HEK293 (cell line): ENCODE data around the gene PICALM.

Experiments used
- CTCF ChIA-PET: fragments of 350-600 bp; formaldehyde crosslinking; extraction: SDS; loops from one replicate; lab custom pipeline; 2021; ENCODE audit warnings: antibody characterized with exemption; lab: Yijun Ruan, JAX
- POLR2A ChIA-PET: fragments of 300-600 bp; formaldehyde crosslinking; extraction: SDS; loops from one replicate; lab custom pipeline; 2020; ENCODE audit warnings: antibody characterized with exemption, inconsistent platforms; lab: Yijun Ruan, JAX
- H3K27ac ChIP-seq: fragments of 200-500 bp; sonication (Bioruptor generic); 2 replicates; pipeline ENCODE4 v1.5.1; 2014; ENCODE audit warnings: low read depth, low read length, control low read depth, inconsistent platforms; ENCODE audit errors: extremely low read depth
- H3K36me3 ChIP-seq, 2 experiments: fragments of 200-500 bp in 1 of 2; sonication (Bioruptor generic) in 1 of 2; 1 replicate in 1 of 2; 2 replicates in 1 of 2; pipeline ENCODE4 v1.5.1; 2014 to 2017; ENCODE audit warnings: inconsistent platforms in 2 of 2, low read length in 2 of 2; ENCODE audit not compliant: control insufficient read depth in 2 of 2, insufficient read depth in 1 of 2
- H3K4me1 ChIP-seq: fragments of 200-500 bp; sonication (Bioruptor generic); 2 replicates; pipeline ENCODE4 v1.5.1; 2014; ENCODE audit warnings: mild to moderate bottlenecking, low read length, inconsistent platforms; ENCODE audit not compliant: control insufficient read depth, insufficient read depth
- H3K4me3 ChIP-seq: 2 replicates; pipeline ENCODE4 v1.5.1; 2011; ENCODE audit warnings: low read depth, mild to moderate bottlenecking, control low read depth, low read length, moderate library complexity
- H3K9me3 ChIP-seq: fragments of 200-500 bp; sonication (Bioruptor generic); 2 replicates; pipeline ENCODE4 v1.5.1; 2014; ENCODE audit warnings: low read depth, low read length, inconsistent platforms; ENCODE audit not compliant: control insufficient read depth, insufficient read depth
- BCL11B ChIP-seq: fragments of 450-650 bp; formaldehyde crosslinking; IDR thresholded peaks from 2 replicates; pipeline ENCODE4 v1.5.1; 2016; ENCODE audit warnings: low read depth, missing biosample characterization, missing genetic modification characterization
- HOXC10 ChIP-seq: sonication (generic); formaldehyde crosslinking; IDR thresholded peaks from 2 replicates; pipeline ENCODE4 v1.8.1; 2023; ENCODE audit warnings: mild to moderate bottlenecking, missing genetic modification reagents
- IKZF3 ChIP-seq: fragments of 450-650 bp; IDR thresholded peaks from 2 replicates; pipeline ENCODE4 v1.5.0; 2018; ENCODE audit warnings: missing biosample characterization, mild to moderate bottlenecking, missing genetic modification characterization, moderate library complexity
- KLF7 ChIP-seq: fragments of 450-650 bp; formaldehyde crosslinking; IDR thresholded peaks from 2 replicates; pipeline ENCODE4 v1.5.1; 2016; ENCODE audit warnings: missing biosample characterization, missing genetic modification characterization, borderline replicate concordance
- MYNN ChIP-seq: fragments of 450-650 bp; formaldehyde crosslinking; IDR thresholded peaks from 2 replicates; pipeline ENCODE4 v1.5.1; 2016; ENCODE audit warnings: missing biosample characterization, missing genetic modification characterization, borderline replicate concordance
- PRDM1 ChIP-seq: fragments of 450-650 bp; formaldehyde crosslinking; IDR thresholded peaks from 2 replicates; pipeline ENCODE4; 2016; ENCODE audit warnings: missing biosample characterization, missing genetic modification characterization
- SP2 ChIP-seq: fragments of 450-650 bp; formaldehyde crosslinking; IDR thresholded peaks from 2 replicates; pipeline ENCODE4 v1.5.1; 2016; ENCODE audit warnings: missing biosample characterization, missing genetic modification characterization
- ZBTB1 ChIP-seq: fragments of 450-650 bp; formaldehyde crosslinking; IDR thresholded peaks from 2 replicates; pipeline ENCODE4 v1.5.1; 2016; ENCODE audit warnings: missing biosample characterization, missing genetic modification characterization
- ZBTB21 ChIP-seq: fragments of 450-650 bp; formaldehyde crosslinking; IDR thresholded peaks from 2 replicates; pipeline ENCODE4 v1.5.1; 2017; ENCODE audit warnings: missing biosample characterization, missing genetic modification characterization
- ZFHX2 ChIP-seq: fragments of 450-650 bp; formaldehyde crosslinking; conservative IDR thresholded peaks from 2 replicates; pipeline ENCODE4 v1.5.1; 2016; ENCODE audit warnings: missing biosample characterization, missing genetic modification characterization
- ZNF23 ChIP-seq: fragments of 450-650 bp; formaldehyde crosslinking; IDR thresholded peaks from 2 replicates; pipeline ENCODE4 v1.5.1; 2016; ENCODE audit warnings: missing biosample characterization, missing genetic modification characterization, borderline replicate concordance
- ZNF514 ChIP-seq: fragments of 450-650 bp; formaldehyde crosslinking; IDR thresholded peaks from 2 replicates; pipeline ENCODE4 v1.5.1; 2016; ENCODE audit warnings: missing biosample characterization, missing genetic modification characterization
- ZNF549 ChIP-seq: fragments of 450-650 bp; IDR thresholded peaks from 2 replicates; pipeline ENCODE4 v1.5.1; 2018; ENCODE audit warnings: missing biosample characterization, missing genetic modification characterization, mild to moderate bottlenecking, inconsistent platforms, moderate library complexity
- ZNF558 ChIP-seq: fragments of 450-650 bp; formaldehyde crosslinking; IDR thresholded peaks from 2 replicates; pipeline ENCODE4 v1.5.1; 2016; ENCODE audit warnings: missing biosample characterization, missing genetic modification characterization
- ZNF560 ChIP-seq: fragments of 450-650 bp; formaldehyde crosslinking; IDR thresholded peaks from 2 replicates; pipeline ENCODE4 v1.5.1; 2017; ENCODE audit warnings: missing biosample characterization, missing genetic modification characterization, borderline replicate concordance
- ZNF561 ChIP-seq: fragments of 450-650 bp; IDR thresholded peaks from 2 replicates; pipeline ENCODE4 v1.5.1; 2018; ENCODE audit warnings: missing biosample characterization, missing genetic modification characterization, borderline replicate concordance
- ZNF654 ChIP-seq: fragments of 450-650 bp; formaldehyde crosslinking; IDR thresholded peaks from 2 replicates; pipeline ENCODE4 v1.5.1; 2016; ENCODE audit warnings: low read depth, missing biosample characterization, missing genetic modification characterization
- ZNF776 ChIP-seq: fragments of 450-650 bp; formaldehyde crosslinking; IDR thresholded peaks from 2 replicates; pipeline ENCODE4 v1.5.0; 2017; ENCODE audit warnings: missing biosample characterization, missing genetic modification characterization, borderline replicate concordance
- TF ChIP-seq, protein P1 (sequence below): fragments of 450-650 bp; formaldehyde crosslinking; IDR thresholded peaks from 2 replicates; pipeline ENCODE4 v1.5.1; 2016; ENCODE audit warnings: missing biosample characterization, missing genetic modification characterization
- TF ChIP-seq, protein P2 (sequence below): fragments of 450-650 bp; formaldehyde crosslinking; IDR thresholded peaks from 2 replicates; pipeline ENCODE4 v1.5.1; 2016; ENCODE audit warnings: missing biosample characterization, missing genetic modification characterization, borderline replicate concordance
- TF ChIP-seq, protein P3 (sequence below): fragments of 450-650 bp; formaldehyde crosslinking; IDR thresholded peaks from 2 replicates; pipeline ENCODE4 v1.5.1; 2017; ENCODE audit warnings: missing biosample characterization, missing genetic modification characterization
- TF ChIP-seq, protein P4 (sequence below): fragments of 450-650 bp; formaldehyde crosslinking; IDR thresholded peaks from 2 replicates; pipeline ENCODE4 v1.5.1; 2016; ENCODE audit warnings: missing biosample characterization, missing genetic modification characterization
- TF ChIP-seq, protein P5 (sequence below): fragments of 450-650 bp; formaldehyde crosslinking; IDR thresholded peaks from 2 replicates; pipeline ENCODE4 v1.5.1; 2017; ENCODE audit warnings: missing biosample characterization, missing genetic modification characterization
- TF ChIP-seq, protein P6 (sequence below): IDR thresholded peaks from 2 replicates; pipeline ENCODE4 v1.6.1; 2011; ENCODE audit warnings: mild to moderate bottlenecking, low read depth, low read length, borderline replicate concordance

PICALM gene

DNA sequence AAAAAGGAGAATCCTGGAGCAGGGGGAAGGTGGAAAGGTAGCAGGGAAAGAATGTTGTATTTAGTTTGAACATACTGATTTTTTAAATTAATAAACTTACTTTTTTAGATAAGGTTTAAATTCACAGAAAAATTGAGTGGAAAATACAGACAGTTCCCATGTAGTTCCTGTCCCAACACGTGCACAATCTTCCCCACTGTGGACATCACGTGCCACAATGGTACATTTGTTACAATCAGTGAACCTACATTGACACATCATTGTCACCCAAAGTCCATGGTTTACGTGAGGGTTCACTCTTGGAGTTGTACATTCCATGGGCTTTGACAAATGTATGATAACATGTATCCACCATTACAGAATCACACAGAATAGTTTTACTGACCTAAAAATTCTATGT, 10.5 kb upstream of the PICALM start:
- H3K27ac ChIP-seq, result no peak overlapping the region
- no peak overlapping the region for H3K4me3 ChIP-seq
- H3K9me3 ChIP-seq, result no peaks in the 10 kb centered on the region
- no peak for TF ChIP-seq ZFHX2 (tag by site-specific recombination)
- TF ChIP-seq ZNF23 (tag by site-specific recombination), result no peak
- TF ChIP-seq, protein P1, sequence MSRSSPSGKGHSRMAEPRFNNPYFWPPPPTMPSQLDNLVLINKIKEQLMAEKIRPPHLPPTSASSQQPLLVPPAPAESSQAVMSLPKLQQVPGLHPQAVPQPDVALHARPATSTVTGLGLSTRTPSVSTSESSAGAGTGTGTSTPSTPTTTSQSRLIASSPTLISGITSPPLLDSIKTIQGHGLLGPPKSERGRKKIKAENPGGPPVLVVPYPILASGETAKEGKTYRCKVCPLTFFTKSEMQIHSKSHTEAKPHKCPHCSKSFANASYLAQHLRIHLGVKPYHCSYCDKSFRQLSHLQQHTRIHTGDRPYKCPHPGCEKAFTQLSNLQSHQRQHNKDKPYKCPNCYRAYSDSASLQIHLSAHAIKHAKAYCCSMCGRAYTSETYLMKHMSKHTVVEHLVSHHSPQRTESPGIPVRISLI, result no peak
- TF ChIP-seq ZNF558 (tag by site-specific recombination), result no peak
- no peak for TF ChIP-seq ZNF561 (tag by site-specific recombination)
- TF ChIP-seq KLF7, result no peak
- TF ChIP-seq ZNF654, result no peak
- TF ChIP-seq, protein P2, sequence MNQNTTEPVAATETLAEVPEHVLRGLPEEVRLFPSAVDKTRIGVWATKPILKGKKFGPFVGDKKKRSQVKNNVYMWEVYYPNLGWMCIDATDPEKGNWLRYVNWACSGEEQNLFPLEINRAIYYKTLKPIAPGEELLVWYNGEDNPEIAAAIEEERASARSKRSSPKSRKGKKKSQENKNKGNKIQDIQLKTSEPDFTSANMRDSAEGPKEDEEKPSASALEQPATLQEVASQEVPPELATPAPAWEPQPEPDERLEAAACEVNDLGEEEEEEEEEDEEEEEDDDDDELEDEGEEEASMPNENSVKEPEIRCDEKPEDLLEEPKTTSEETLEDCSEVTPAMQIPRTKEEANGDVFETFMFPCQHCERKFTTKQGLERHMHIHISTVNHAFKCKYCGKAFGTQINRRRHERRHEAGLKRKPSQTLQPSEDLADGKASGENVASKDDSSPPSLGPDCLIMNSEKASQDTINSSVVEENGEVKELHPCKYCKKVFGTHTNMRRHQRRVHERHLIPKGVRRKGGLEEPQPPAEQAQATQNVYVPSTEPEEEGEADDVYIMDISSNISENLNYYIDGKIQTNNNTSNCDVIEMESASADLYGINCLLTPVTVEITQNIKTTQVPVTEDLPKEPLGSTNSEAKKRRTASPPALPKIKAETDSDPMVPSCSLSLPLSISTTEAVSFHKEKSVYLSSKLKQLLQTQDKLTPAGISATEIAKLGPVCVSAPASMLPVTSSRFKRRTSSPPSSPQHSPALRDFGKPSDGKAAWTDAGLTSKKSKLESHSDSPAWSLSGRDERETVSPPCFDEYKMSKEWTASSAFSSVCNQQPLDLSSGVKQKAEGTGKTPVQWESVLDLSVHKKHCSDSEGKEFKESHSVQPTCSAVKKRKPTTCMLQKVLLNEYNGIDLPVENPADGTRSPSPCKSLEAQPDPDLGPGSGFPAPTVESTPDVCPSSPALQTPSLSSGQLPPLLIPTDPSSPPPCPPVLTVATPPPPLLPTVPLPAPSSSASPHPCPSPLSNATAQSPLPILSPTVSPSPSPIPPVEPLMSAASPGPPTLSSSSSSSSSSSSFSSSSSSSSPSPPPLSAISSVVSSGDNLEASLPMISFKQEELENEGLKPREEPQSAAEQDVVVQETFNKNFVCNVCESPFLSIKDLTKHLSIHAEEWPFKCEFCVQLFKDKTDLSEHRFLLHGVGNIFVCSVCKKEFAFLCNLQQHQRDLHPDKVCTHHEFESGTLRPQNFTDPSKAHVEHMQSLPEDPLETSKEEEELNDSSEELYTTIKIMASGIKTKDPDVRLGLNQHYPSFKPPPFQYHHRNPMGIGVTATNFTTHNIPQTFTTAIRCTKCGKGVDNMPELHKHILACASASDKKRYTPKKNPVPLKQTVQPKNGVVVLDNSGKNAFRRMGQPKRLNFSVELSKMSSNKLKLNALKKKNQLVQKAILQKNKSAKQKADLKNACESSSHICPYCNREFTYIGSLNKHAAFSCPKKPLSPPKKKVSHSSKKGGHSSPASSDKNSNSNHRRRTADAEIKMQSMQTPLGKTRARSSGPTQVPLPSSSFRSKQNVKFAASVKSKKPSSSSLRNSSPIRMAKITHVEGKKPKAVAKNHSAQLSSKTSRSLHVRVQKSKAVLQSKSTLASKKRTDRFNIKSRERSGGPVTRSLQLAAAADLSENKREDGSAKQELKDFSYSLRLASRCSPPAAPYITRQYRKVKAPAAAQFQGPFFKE (tag by site-specific recombination), result no peak
- TF ChIP-seq, protein P3, sequence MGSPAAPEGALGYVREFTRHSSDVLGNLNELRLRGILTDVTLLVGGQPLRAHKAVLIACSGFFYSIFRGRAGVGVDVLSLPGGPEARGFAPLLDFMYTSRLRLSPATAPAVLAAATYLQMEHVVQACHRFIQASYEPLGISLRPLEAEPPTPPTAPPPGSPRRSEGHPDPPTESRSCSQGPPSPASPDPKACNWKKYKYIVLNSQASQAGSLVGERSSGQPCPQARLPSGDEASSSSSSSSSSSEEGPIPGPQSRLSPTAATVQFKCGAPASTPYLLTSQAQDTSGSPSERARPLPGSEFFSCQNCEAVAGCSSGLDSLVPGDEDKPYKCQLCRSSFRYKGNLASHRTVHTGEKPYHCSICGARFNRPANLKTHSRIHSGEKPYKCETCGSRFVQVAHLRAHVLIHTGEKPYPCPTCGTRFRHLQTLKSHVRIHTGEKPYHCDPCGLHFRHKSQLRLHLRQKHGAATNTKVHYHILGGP (tag by site-specific recombination), result no peak
- no peak for TF ChIP-seq ZNF549
- TF ChIP-seq ZNF776, result no peak
- TF ChIP-seq ZNF560 (tag by site-specific recombination), result no peak
- TF ChIP-seq ZNF514 (tag by site-specific recombination), result no peak
- no peaks in the 10 kb centered on the region for H3K36me3 ChIP-seq
- H3K4me1 ChIP-seq, result no peaks in the 10 kb centered on the region
- ChIA-PET CTCF (no interaction called here), POLR2A (no interaction called here)

DNA sequence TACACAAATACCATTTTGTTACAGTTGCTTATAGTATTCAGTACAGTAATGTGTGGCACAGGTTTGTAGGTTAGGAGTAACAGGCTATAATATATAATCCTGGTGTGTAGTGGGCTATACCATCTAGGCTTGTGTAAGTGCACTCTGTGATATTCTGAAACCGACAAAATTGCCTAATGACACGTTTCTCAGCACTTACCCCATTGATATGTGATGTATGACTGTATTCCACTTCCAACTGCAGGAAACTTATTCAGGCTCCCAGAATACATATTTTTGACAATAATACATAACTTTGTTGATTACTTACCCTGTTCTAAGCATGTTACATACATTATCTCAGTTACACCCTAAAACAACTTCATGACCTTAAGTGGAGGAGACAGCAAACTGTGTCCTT, 5.1 kb upstream of the PICALM start:
- H3K27ac ChIP-seq, result no peak overlapping the region
- POLR2A ChIA-PET, result interaction anchor here (1.0 kb wide), 1 partner anchor 171 kb away, joined by 3 read pairs; the partner anchor contains the start of gene EED
- peaks cover 3% of the 10 kb centered on the region; the same call in 1 of the 2 replicates for H3K4me1 ChIP-seq
- H3K4me3 ChIP-seq, result no peak overlapping the region
- CTCF ChIA-PET, result no interaction called here
- H3K9me3 ChIP-seq, result no peaks in the 10 kb centered on the region
- no peaks in the 10 kb centered on the region for H3K36me3 ChIP-seq
- TF ChIP-seq, protein P4, sequence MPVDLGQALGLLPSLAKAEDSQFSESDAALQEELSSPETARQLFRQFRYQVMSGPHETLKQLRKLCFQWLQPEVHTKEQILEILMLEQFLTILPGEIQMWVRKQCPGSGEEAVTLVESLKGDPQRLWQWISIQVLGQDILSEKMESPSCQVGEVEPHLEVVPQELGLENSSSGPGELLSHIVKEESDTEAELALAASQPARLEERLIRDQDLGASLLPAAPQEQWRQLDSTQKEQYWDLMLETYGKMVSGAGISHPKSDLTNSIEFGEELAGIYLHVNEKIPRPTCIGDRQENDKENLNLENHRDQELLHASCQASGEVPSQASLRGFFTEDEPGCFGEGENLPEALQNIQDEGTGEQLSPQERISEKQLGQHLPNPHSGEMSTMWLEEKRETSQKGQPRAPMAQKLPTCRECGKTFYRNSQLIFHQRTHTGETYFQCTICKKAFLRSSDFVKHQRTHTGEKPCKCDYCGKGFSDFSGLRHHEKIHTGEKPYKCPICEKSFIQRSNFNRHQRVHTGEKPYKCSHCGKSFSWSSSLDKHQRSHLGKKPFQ (tag by site-specific recombination), result no peak
- no peak for TF ChIP-seq PRDM1
- TF ChIP-seq MYNN (tag by site-specific recombination), result no peak
- no peak for TF ChIP-seq ZBTB1 (tag by site-specific recombination)
- no peak for TF ChIP-seq SP2 (tag by site-specific recombination)
- TF ChIP-seq ZBTB21, result no peak
- TF ChIP-seq, protein P5, sequence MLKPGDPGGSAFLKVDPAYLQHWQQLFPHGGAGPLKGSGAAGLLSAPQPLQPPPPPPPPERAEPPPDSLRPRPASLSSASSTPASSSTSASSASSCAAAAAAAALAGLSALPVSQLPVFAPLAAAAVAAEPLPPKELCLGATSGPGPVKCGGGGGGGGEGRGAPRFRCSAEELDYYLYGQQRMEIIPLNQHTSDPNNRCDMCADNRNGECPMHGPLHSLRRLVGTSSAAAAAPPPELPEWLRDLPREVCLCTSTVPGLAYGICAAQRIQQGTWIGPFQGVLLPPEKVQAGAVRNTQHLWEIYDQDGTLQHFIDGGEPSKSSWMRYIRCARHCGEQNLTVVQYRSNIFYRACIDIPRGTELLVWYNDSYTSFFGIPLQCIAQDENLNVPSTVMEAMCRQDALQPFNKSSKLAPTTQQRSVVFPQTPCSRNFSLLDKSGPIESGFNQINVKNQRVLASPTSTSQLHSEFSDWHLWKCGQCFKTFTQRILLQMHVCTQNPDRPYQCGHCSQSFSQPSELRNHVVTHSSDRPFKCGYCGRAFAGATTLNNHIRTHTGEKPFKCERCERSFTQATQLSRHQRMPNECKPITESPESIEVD (tag by site-specific recombination), result no peak
- TF ChIP-seq, protein P6, sequence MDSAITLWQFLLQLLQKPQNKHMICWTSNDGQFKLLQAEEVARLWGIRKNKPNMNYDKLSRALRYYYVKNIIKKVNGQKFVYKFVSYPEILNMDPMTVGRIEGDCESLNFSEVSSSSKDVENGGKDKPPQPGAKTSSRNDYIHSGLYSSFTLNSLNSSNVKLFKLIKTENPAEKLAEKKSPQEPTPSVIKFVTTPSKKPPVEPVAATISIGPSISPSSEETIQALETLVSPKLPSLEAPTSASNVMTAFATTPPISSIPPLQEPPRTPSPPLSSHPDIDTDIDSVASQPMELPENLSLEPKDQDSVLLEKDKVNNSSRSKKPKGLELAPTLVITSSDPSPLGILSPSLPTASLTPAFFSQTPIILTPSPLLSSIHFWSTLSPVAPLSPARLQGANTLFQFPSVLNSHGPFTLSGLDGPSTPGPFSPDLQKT, result no peak
- TF ChIP-seq BCL11B (tag by site-specific recombination), result no peak
- TF ChIP-seq IKZF3 (tag by site-specific recombination), result no peak
- no peak for TF ChIP-seq HOXC10 (CRISPR knock-in tag)
